ENCODE results near the gene UBE2QL1. TPM values are rescaled to one million over a fixed set of nuclear protein-coding genes. Genes with fewer than 3 reads are reported as not detected.

Gene UBE2QL1
- polyA plus RNA-seq, 1 of the 3 experiments (the other 2 are of a cell fraction): 0.28 TPM

- Histone ChIP-seq H3K9ac (no peak overlapping the region), H3K4me2 (no peak overlapping the region), H2AFZ (ENCODE audit: low read depth) (no peak overlapping the region), H3K9me3 (no peaks in the 10 kb centered on the region), H3K27ac (ENCODE audit: low read depth in 2 of 2, low read length in 1 of 2) (no peak overlapping the region), H4K20me1 (ENCODE audit: insufficient read depth) (no peaks in the 10 kb centered on the region), H3K4me1 (ENCODE audit: control insufficient read depth in 1 of 2, insufficient read depth in 2 of 2, low read depth in 1 of 2, low read length in 1 of 2) (no peaks in the 10 kb centered on the region), H3F3A (replicated peaks; ENCODE audit: insufficient read depth) (no peaks in the 10 kb centered on the region), H3K79me2 (ENCODE audit: insufficient read depth) (no peaks in the 10 kb centered on the region), H3K36me3 (replicated peaks in 1 of 2; ENCODE audit: control insufficient read depth in 1 of 2, insufficient read depth in 2 of 2, low read length in 1 of 2) (no peaks in the 10 kb centered on the region), H3K27me3 (ENCODE audit: insufficient read depth) (no peaks in the 10 kb centered on the region), H3K9me2 (no peaks in the 10 kb centered on the region), H3K4me3 (ENCODE audit: low read depth in 2 of 2, low read length in 1 of 2) (no peak overlapping the region)
- DNase-seq: no peak
- CTCF ChIA-PET: no interaction called here
- WGBS (ENCODE audit: low lambda C conversion rate): 38% methylated on average over 9 of the region's 13 CpGs
- TF ChIP-seq YY1 (IDR thresholded peaks at IDR 0.05; ENCODE audit: low read depth): no peak
- TF ChIP-seq CHD2 (IDR thresholded peaks at IDR 0.05; ENCODE audit: low read length, partially characterized antibody): no peak
- no peak for TF ChIP-seq GABPA (IDR thresholded peaks at IDR 0.05; ENCODE audit: low read depth)
- POLR2A ChIA-PET: no interaction called here
These were observed 25.1 kb upstream of the UBE2QL1 start for GRCh38 chr5:6423327-6424109.

GRCh38 chr5:6424110-6424659 lies 24.5 kb upstream of the UBE2QL1 start:
- ChIA-PET CTCF (no interaction called here), POLR2A (no interaction called here)
- no peaks in the 10 kb centered on the region for H3F3A ChIP-seq (replicated peaks; ENCODE audit: insufficient read depth)

GRCh38 chr5:6424700-6425099 lies 24.0 kb upstream of the UBE2QL1 start:
- Histone ChIP-seq H3K27me3 (ENCODE audit: insufficient read depth) (no peaks in the 10 kb centered on the region), H3K4me3 (ENCODE audit: low read depth in 2 of 2, low read length in 1 of 2) (no peak overlapping the region), H2AFZ (ENCODE audit: low read depth) (no peak overlapping the region), H3K4me2 (no peak overlapping the region), H3K27ac (ENCODE audit: low read depth in 2 of 2, low read length in 1 of 2) (no peak overlapping the region), H3K4me1 (ENCODE audit: control insufficient read depth in 1 of 2, insufficient read depth in 2 of 2, low read depth in 1 of 2, low read length in 1 of 2) (no peaks in the 10 kb centered on the region), H3K9me2 (no peaks in the 10 kb centered on the region), H3K36me3 (replicated peaks in 1 of 2; ENCODE audit: control insufficient read depth in 1 of 2, insufficient read depth in 2 of 2, low read length in 1 of 2) (no peaks in the 10 kb centered on the region), H3K9me3 (no peaks in the 10 kb centered on the region), H3K9ac (no peak overlapping the region), H4K20me1 (ENCODE audit: insufficient read depth) (no peaks in the 10 kb centered on the region), H3F3A (replicated peaks; ENCODE audit: insufficient read depth) (no peaks in the 10 kb centered on the region), H3K79me2 (ENCODE audit: insufficient read depth) (no peaks in the 10 kb centered on the region)
- ChIA-PET POLR2A (no interaction called here), CTCF (no interaction called here)
- DNase-seq: no peak
- TF ChIP-seq RFX5 (IDR thresholded peaks at IDR 0.05; ENCODE audit: low read length) (no peak), JUND (IDR thresholded peaks at IDR 0.05) (no peak), MEF2A (IDR thresholded peaks at IDR 0.05; ENCODE audit: borderline replicate concordance, low read depth) (no peak)

More at GRCh38 chr5:6424110-6424659, 24.5 kb upstream of the UBE2QL1 start:
- H3K36me3 ChIP-seq (replicated peaks in 1 of 2; ENCODE audit: control insufficient read depth in 1 of 2, insufficient read depth in 2 of 2, low read length in 1 of 2): no peaks in the 10 kb centered on the region
- H3K9me2 ChIP-seq: no peaks in the 10 kb centered on the region
- WGBS (ENCODE audit: low lambda C conversion rate): 45% methylated on average over 3 of the region's 8 CpGs
- no peak overlapping the region for H2AFZ ChIP-seq (ENCODE audit: low read depth)
- no peaks in the 10 kb centered on the region for H3K4me1 ChIP-seq (ENCODE audit: control insufficient read depth in 1 of 2, insufficient read depth in 2 of 2, low read depth in 1 of 2, low read length in 1 of 2)
- H3K27me3 ChIP-seq (ENCODE audit: insufficient read depth): no peaks in the 10 kb centered on the region
- H3K27ac ChIP-seq (ENCODE audit: low read depth in 2 of 2, low read length in 1 of 2): no peak overlapping the region
- H3K9ac ChIP-seq: no peak overlapping the region
- no peaks in the 10 kb centered on the region for H4K20me1 ChIP-seq (ENCODE audit: insufficient read depth)
- H3K9me3 ChIP-seq: no peaks in the 10 kb centered on the region
- no peaks in the 10 kb centered on the region for H3K79me2 ChIP-seq (ENCODE audit: insufficient read depth)
- no peak overlapping the region for H3K4me2 ChIP-seq
- DNase-seq: no peak
- TF ChIP-seq ZBTB33 (IDR thresholded peaks at IDR 0.05; ENCODE audit: borderline replicate concordance, low read depth): no peak
- no peak for TF ChIP-seq GATA2 (CRISPR knock-in tag; IDR thresholded peaks at IDR 0.05)
- H3K4me3 ChIP-seq (ENCODE audit: low read depth in 2 of 2, low read length in 1 of 2): no peak overlapping the region

All from SK-N-SH (cell line).